ENCODE measurements around the gene TULP4.

DNA sequence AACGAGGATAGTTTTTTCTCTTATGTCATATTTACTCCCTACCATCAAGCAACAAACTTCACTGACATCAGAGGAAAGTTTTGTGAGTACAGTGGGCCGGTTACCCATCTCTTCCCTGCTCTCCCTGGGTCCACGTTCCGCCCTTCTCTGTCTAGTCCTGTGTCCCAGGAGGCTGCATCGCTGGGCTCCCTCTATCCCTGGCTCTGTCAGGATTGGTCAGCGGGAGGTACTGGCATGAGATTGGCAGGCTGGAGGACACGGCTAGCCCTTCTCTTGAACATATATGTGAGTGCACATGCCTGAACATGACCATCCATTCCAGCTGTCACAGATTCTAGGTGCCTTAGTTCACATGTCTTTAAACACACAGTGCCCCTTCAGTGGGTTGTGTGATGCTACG lies 217.4 kb downstream of the TULP4 start:
- TF ChIP-seq, protein P1, sequence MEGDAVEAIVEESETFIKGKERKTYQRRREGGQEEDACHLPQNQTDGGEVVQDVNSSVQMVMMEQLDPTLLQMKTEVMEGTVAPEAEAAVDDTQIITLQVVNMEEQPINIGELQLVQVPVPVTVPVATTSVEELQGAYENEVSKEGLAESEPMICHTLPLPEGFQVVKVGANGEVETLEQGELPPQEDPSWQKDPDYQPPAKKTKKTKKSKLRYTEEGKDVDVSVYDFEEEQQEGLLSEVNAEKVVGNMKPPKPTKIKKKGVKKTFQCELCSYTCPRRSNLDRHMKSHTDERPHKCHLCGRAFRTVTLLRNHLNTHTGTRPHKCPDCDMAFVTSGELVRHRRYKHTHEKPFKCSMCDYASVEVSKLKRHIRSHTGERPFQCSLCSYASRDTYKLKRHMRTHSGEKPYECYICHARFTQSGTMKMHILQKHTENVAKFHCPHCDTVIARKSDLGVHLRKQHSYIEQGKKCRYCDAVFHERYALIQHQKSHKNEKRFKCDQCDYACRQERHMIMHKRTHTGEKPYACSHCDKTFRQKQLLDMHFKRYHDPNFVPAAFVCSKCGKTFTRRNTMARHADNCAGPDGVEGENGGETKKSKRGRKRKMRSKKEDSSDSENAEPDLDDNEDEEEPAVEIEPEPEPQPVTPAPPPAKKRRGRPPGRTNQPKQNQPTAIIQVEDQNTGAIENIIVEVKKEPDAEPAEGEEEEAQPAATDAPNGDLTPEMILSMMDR (IDR thresholded peaks at IDR 0.05) = no peak
- TF ChIP-seq POLR2A (IDR thresholded peaks at IDR 0.05) = no peak

Data from thyroid gland (tissue), 4 donors.